ENCODE results near the gene FALEC. TPM values are rescaled to one million over a fixed set of nuclear protein-coding genes. Genes with fewer than 3 reads are reported as not detected.
A peak's percentile ranks its signal among the peaks of the same experiment; 100 is the strongest.

Gene FALEC
- total and polyA plus RNA-seq, 9 of the 15 experiments (the other 6 are each of a cell fraction or from before 2014, with no cell fraction given), result 0.15 to 1.8 (median 0.53) TPM; not detected in 5

- TF ChIP-seq ZNF318 (IDR thresholded peaks at IDR 0.05; ENCODE audit: borderline replicate concordance in 1 of 2, low read depth in 1 of 2) (0 out of 4 replicates have a peak, but pooled peaks of 1 of the 2 experiments have one; percentile 17), CREM (IDR thresholded peaks at IDR 0.05; ENCODE audit: low read depth) (no peak), FOSL1 (tag; conservative IDR thresholded peaks at IDR 0.05) (peak; percentile 92), KDM4B (IDR thresholded peaks at IDR 0.05; ENCODE audit: borderline replicate concordance in 2 of 2, low read depth in 1 of 2) (no peak), RBM25 (IDR thresholded peaks at IDR 0.05; ENCODE audit: low read depth, low read length, severe bottlenecking) (no peak), VEZF1 (CRISPR knock-in tag; IDR thresholded peaks at IDR 0.05) (peak; percentile 44; the same call in 1 of the 2 replicates), MEIS2 (IDR thresholded peaks at IDR 0.05; ENCODE audit: partially characterized antibody) (no peak), ZNF444 (CRISPR knock-in tag; IDR thresholded peaks at IDR 0.05) (no peak), MCM7 (IDR thresholded peaks at IDR 0.05) (no peak), HMGN3 (IDR thresholded peaks at IDR 0.05; ENCODE audit: borderline replicate concordance, extremely low read depth, insufficient read length, low read depth, low read length) (no peak), ZNF778 (CRISPR knock-in tag; IDR thresholded peaks at IDR 0.05) (no peak)
- TF ChIP-seq, protein P1, sequence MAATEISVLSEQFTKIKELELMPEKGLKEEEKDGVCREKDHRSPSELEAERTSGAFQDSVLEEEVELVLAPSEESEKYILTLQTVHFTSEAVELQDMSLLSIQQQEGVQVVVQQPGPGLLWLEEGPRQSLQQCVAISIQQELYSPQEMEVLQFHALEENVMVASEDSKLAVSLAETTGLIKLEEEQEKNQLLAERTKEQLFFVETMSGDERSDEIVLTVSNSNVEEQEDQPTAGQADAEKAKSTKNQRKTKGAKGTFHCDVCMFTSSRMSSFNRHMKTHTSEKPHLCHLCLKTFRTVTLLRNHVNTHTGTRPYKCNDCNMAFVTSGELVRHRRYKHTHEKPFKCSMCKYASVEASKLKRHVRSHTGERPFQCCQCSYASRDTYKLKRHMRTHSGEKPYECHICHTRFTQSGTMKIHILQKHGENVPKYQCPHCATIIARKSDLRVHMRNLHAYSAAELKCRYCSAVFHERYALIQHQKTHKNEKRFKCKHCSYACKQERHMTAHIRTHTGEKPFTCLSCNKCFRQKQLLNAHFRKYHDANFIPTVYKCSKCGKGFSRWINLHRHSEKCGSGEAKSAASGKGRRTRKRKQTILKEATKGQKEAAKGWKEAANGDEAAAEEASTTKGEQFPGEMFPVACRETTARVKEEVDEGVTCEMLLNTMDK (IDR thresholded peaks at IDR 0.05; ENCODE audit: borderline replicate concordance, insufficient read depth, low read depth, low read length, poor library complexity, severe bottlenecking), result no peak
These were observed 7.4 kb upstream of the FALEC start, which contains the start of gene ECM1 (continued) for GRCh38 chr1:150507912-150508864.

Data from K562 (cell line).